HFFc6 (cell line): Measurements from ENCODE around the gene WDR45B. TPM values are rescaled to one million over a fixed set of nuclear protein-coding genes. Genes with fewer than 3 reads are reported as not detected.
"Not testable (repeated sequence)": the region's sequence is repeated elsewhere in the genome, so short reads cannot be mapped to it uniquely, and the experiment has no call there.

ENCODE experiments used
- DNase-seq: peaks from one replicate; pipeline ENCODE4 v3.0.0-alpha.2; 2018
- H3K27ac Mint-ChIP-seq: 2 replicates; pipeline ENCODE4 v1.8.0; 2020; ENCODE audit warnings: mild to moderate bottlenecking, mixed read lengths
- H3K27me3 Mint-ChIP-seq: 2 replicates; pipeline ENCODE4 v1.8.0; 2021; ENCODE audit warnings: mild to moderate bottlenecking, moderate library complexity, mixed read lengths; ENCODE audit not compliant: insufficient read depth
- H3K36me3 Mint-ChIP-seq: 2 replicates; pipeline ENCODE4 v1.8.0; 2021; ENCODE audit warnings: low read depth, mixed read lengths
- H3K4me1 Mint-ChIP-seq: 2 replicates; pipeline ENCODE4 v1.8.0; 2020; ENCODE audit warnings: low read depth, mixed read lengths
- H3K4me3 Mint-ChIP-seq: 2 replicates; pipeline ENCODE4 v1.8.0; 2020; ENCODE audit warnings: mild to moderate bottlenecking, moderate library complexity, mixed read lengths
- H3K9me3 Mint-ChIP-seq: 2 replicates; pipeline ENCODE4 v1.8.0; 2020; ENCODE audit warnings: mild to moderate bottlenecking, mixed read lengths
- CTCF ChIP-seq: fragments of 200-600 bp; sonication (generic); IDR thresholded peaks from 2 replicates; pipeline ENCODE4 v1.5.0; 2021; ENCODE audit warnings: antibody characterized with exemption, mild to moderate bottlenecking
- total RNA-seq, 6 experiments: library from RNA; stranded (reverse); fragmentation: NEBNext Ultra II Directional; extraction: Animal tissue kit (Norgen Biotek cat#: 25700); gene quantifications; 2 replicates in 1 of 6; 3 replicates in 5 of 6; pipeline ENCODE4 v1.2.3, GENCODE V29; 2021

The WDR45B gene
- total RNA-seq, 6 experiments from 2014 or later = 60.6 to 73.5 (median 66.3) TPM

GRCh38 chr17:82655523-82655922 lies 7.3 kb upstream of the WDR45B start:
- Mint-ChIP-seq H3K36me3 (peaks cover 21% of the 10 kb centered on the region), H3K27me3 (peaks cover 3% of the 10 kb centered on the region), H3K9me3 (peaks cover 7% of the 10 kb centered on the region; the same call in 1 of the 2 replicates), H3K27ac (no peak overlapping the region), H3K4me3 (no peak overlapping the region), H3K4me1 (peaks cover 6% of the 10 kb centered on the region)
- no peak for DNase-seq
- no peak for TF ChIP-seq CTCF

- no peak overlapping the region for H3K4me3 Mint-ChIP-seq
- no peak for DNase-seq
- H3K27ac Mint-ChIP-seq = no peak overlapping the region
- TF ChIP-seq CTCF = no peak
- H3K36me3 Mint-ChIP-seq = peaks cover 21% of the 10 kb centered on the region
- peaks cover 7% of the 10 kb centered on the region; the same call in 1 of the 2 replicates for H3K9me3 Mint-ChIP-seq
- H3K4me1 Mint-ChIP-seq = peaks cover 6% of the 10 kb centered on the region
- H3K27me3 Mint-ChIP-seq = peaks cover 3% of the 10 kb centered on the region
Measured at GRCh38 chr17:82655038-82655479, 6.8 kb upstream of the WDR45B start.

- not testable (repeated sequence) for H3K27me3 Mint-ChIP-seq, DNase-seq, H3K9me3 Mint-ChIP-seq, H3K4me3 Mint-ChIP-seq, H3K27ac Mint-ChIP-seq, H3K4me1 Mint-ChIP-seq
- H3K36me3 Mint-ChIP-seq = peaks cover 16% of the 10 kb centered on the region
Measured at GRCh38 chr17:82654611-82655010, 6.4 kb upstream of the WDR45B start.

GRCh38 chr17:82653651-82654528 lies 5.6 kb upstream of the WDR45B start:
- Mint-ChIP-seq H3K4me3 (no peak overlapping the region), H3K4me1 (peaks cover 6% of the 10 kb centered on the region), H3K36me3 (peaks cover 12% of the 10 kb centered on the region), H3K9me3 (no peaks in the 10 kb centered on the region), H3K27me3 (peaks cover 3% of the 10 kb centered on the region), H3K27ac (no peak overlapping the region)
- no peak for TF ChIP-seq CTCF
- DNase-seq = no peak

- no peaks in the 10 kb centered on the region for H3K9me3 Mint-ChIP-seq
Measured at GRCh38 chr17:82650723-82651122, 2.5 kb upstream of the WDR45B start.

More at GRCh38 chr17:82650723-82651122, 2.5 kb upstream of the WDR45B start:
- Mint-ChIP-seq H3K27me3 (peaks cover 3% of the 10 kb centered on the region), H3K4me3 (no peak overlapping the region), H3K36me3 (no peaks in the 10 kb centered on the region; the same call in 1 of the 2 replicates), H3K4me1 (peaks cover 18% of the 10 kb centered on the region), H3K27ac (no peak overlapping the region)
- no peak for TF ChIP-seq CTCF
- no peak for DNase-seq
